Measurements from ENCODE around the gene GPR108. TPM values are rescaled to one million over a fixed set of nuclear protein-coding genes. Genes with fewer than 3 reads are reported as not detected.
"Not testable (repeated sequence)": the region's sequence is repeated elsewhere in the genome, so short reads cannot be mapped to it uniquely, and the experiment has no call there.

The GPR108 gene
- total RNA-seq, 2 experiments from 2014 or later = 34.5 to 36.6 TPM

DNA sequence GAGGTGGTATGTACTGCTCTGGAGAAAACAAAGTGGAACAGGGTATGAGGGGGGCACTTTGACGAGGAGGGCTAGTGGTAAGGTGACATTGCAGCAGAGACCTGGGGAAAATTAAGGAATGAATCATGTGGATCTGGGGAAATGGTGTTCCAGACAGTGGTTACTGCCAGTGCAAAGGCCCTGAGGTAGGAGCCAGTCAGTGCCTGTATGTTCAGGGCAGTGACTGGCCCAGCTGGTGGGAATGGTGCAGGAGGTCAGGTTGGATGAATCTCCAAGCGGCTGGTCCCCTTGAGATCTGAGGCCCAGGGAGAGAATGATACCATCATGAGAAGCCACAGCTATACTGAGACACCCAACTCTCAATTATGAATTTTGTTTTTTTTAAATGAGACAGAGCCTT is 40.1 kb upstream of the GPR108 start:
- ChIA-PET CTCF (no interaction called here), POLR2A (interaction anchor here (1.7 kb wide), 1 partner anchor 23 kb away, joined by 5 read pairs; no protein-coding TSS in a partner anchor)
- H3K9me3 ChIP-seq (ENCODE audit: control insufficient read depth in 1 of 2, insufficient read depth in 1 of 2, low read length in 2 of 2) = no peaks in the 10 kb centered on the region
- no peak overlapping the region for H3K4me3 ChIP-seq (ENCODE audit: low read length)
- no peaks in the 10 kb centered on the region for H3K9me3 Mint-ChIP-seq
- H3K36me3 Mint-ChIP-seq (ENCODE audit: low read depth) = peaks cover 67% of the 10 kb centered on the region
- intact Hi-C loops (cut with DNase I, micrococcal nuclease) = no loop called here
- no peak overlapping the region for H3K27ac ChIP-seq (ENCODE audit: low read depth in 1 of 2, low read length in 2 of 2)
- H3K27ac Mint-ChIP-seq = peak overlapping the region; percentile 67
- no peaks in the 10 kb centered on the region for H3K27me3 Mint-ChIP-seq
- TF ChIP-seq, protein P1, sequence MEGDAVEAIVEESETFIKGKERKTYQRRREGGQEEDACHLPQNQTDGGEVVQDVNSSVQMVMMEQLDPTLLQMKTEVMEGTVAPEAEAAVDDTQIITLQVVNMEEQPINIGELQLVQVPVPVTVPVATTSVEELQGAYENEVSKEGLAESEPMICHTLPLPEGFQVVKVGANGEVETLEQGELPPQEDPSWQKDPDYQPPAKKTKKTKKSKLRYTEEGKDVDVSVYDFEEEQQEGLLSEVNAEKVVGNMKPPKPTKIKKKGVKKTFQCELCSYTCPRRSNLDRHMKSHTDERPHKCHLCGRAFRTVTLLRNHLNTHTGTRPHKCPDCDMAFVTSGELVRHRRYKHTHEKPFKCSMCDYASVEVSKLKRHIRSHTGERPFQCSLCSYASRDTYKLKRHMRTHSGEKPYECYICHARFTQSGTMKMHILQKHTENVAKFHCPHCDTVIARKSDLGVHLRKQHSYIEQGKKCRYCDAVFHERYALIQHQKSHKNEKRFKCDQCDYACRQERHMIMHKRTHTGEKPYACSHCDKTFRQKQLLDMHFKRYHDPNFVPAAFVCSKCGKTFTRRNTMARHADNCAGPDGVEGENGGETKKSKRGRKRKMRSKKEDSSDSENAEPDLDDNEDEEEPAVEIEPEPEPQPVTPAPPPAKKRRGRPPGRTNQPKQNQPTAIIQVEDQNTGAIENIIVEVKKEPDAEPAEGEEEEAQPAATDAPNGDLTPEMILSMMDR (IDR thresholded peaks at IDR 0.05) = no peak
- H3K4me1 Mint-ChIP-seq (ENCODE audit: low read depth) = peaks cover 63% of the 10 kb centered on the region
- DNase-seq = no peak
- no peaks in the 10 kb centered on the region for H3K27me3 ChIP-seq (ENCODE audit: control insufficient read depth in 1 of 2, insufficient read depth in 2 of 2, low read length in 2 of 2)
- ATAC-seq (ENCODE audit: poor library complexity) = no peak
- H3K36me3 ChIP-seq (ENCODE audit: insufficient read depth, low read length) = peaks cover 52% of the 10 kb centered on the region
- H3K4me3 Mint-ChIP-seq = peak overlapping the region; percentile 46
- H3K4me1 ChIP-seq (ENCODE audit: insufficient read depth, low read length) = peaks cover 54% of the 10 kb centered on the region

DNA sequence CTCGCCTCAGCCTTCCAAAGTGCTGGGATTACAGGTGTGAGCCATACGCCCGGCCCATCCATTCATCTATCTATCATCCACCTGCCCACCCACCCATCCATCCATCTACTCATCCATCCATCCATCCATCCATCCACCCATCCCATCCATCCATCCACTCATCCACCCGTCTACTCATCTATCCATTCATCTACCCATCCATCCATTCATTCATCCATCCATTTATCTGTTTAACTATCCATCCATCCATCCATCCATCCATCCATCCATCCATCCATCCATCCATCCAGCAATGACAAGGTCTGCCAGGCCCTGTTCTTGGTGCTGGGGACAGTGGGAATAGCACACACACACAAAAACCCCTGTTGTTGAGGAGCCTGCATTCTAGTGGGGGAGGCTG is 39.6 kb upstream of the GPR108 start:
- Mint-ChIP-seq H3K27ac (peak overlapping the region; percentile 67), H3K27me3 (no peaks in the 10 kb centered on the region), H3K4me1 (ENCODE audit: low read depth) (peaks cover 67% of the 10 kb centered on the region), H3K4me3 (peak overlapping the region; percentile 58), H3K9me3 (no peaks in the 10 kb centered on the region), H3K36me3 (ENCODE audit: low read depth) (peaks cover 72% of the 10 kb centered on the region)
- peaks cover 58% of the 10 kb centered on the region for H3K4me1 ChIP-seq (ENCODE audit: insufficient read depth, low read length)
- H3K27ac ChIP-seq (ENCODE audit: low read depth in 1 of 2, low read length in 2 of 2) = no peak overlapping the region
- TF ChIP-seq, protein P1 (IDR thresholded peaks at IDR 0.05) = no peak
- DNase-seq = no peak
- H3K9me3 ChIP-seq (ENCODE audit: control insufficient read depth in 1 of 2, insufficient read depth in 1 of 2, low read length in 2 of 2) = no peaks in the 10 kb centered on the region
- no peak overlapping the region for H3K4me3 ChIP-seq (ENCODE audit: low read length)
- POLR2A ChIA-PET = interaction anchor here (1.7 kb wide), 1 partner anchor 24 kb away, joined by 5 read pairs; no protein-coding TSS in a partner anchor
- no peak for ATAC-seq (ENCODE audit: poor library complexity)
- CTCF ChIA-PET = no interaction called here
- peaks cover 49% of the 10 kb centered on the region for H3K36me3 ChIP-seq (ENCODE audit: insufficient read depth, low read length)
- intact Hi-C loops (cut with DNase I, micrococcal nuclease) = no loop called here
- no peaks in the 10 kb centered on the region for H3K27me3 ChIP-seq (ENCODE audit: control insufficient read depth in 1 of 2, insufficient read depth in 2 of 2, low read length in 2 of 2)

DNA sequence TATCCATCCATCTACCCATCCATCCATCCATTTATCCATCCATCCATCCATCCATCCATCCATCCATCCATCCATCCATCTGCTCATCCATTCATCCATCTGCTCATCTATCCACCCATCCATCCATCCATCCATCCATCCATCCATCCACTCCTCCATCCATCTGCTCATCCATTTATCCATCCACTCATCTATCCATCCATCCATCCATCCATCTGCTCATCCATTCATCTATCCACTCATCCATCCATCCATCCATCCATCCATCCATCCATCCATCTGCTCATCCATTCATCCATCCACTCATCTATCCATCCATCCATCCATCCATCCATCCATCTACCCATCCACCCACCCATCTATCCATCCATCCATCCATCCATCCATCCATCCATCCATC is 38.7 kb upstream of the GPR108 start:
- peaks cover 40% of the 10 kb centered on the region for H3K36me3 ChIP-seq (ENCODE audit: insufficient read depth, low read length)
- H3K9me3 ChIP-seq (ENCODE audit: control insufficient read depth in 1 of 2, insufficient read depth in 1 of 2, low read length in 2 of 2); DNase-seq; H3K27ac ChIP-seq (ENCODE audit: low read depth in 1 of 2, low read length in 2 of 2); intact Hi-C loops (cut with DNase I, micrococcal nuclease); ATAC-seq (ENCODE audit: poor library complexity); H3K9me3 Mint-ChIP-seq; CTCF ChIA-PET; H3K27me3 Mint-ChIP-seq; H3K27me3 ChIP-seq (ENCODE audit: control insufficient read depth in 1 of 2, insufficient read depth in 2 of 2, low read length in 2 of 2); H3K4me3 ChIP-seq (ENCODE audit: low read length); POLR2A ChIA-PET: not testable (repeated sequence)
- Mint-ChIP-seq H3K4me3 (peak overlapping the region; percentile 80), H3K27ac (peak overlapping the region; percentile 74), H3K4me1 (ENCODE audit: low read depth) (peaks cover 65% of the 10 kb centered on the region), H3K36me3 (ENCODE audit: low read depth) (peaks cover 66% of the 10 kb centered on the region)
- H3K4me1 ChIP-seq (ENCODE audit: insufficient read depth, low read length) = peaks cover 56% of the 10 kb centered on the region

Measured in CD4-positive, alpha-beta T cell (primary cell).